ENCODE data around the gene NKX2-1.

- TF ChIP-seq CTCF (conservative IDR thresholded peaks at IDR 0.05; ENCODE audit: low read depth, low read length) (no peak), EZH2 (IDR thresholded peaks at IDR 0.05; ENCODE audit: low read length, unreplicated experiment) (no peak)
These were observed 9.0 kb upstream of the NKX2-1 start for GRCh38 chr14:36529062-36529461.

Data from PC-3 (cell line).